HepG2 (cell line): Measurements from ENCODE around the gene AFAP1L2. TPM values are rescaled to one million over a fixed set of nuclear protein-coding genes. Genes with fewer than 3 reads are reported as not detected.

ENCODE experiments used
- ATAC-seq: fragments of 200-7000 bp; cut with Tn5 transposase; 3 replicates; pipeline ENCODE4 v1.9.1; 2020; ENCODE audit warnings: mild to moderate bottlenecking, moderate library complexity
- BruUV-seq: library from RNA; stranded (reverse); fragments of 400-500 nt; replicated peaks from 2 replicates; lab custom pipeline; 2021; lab: Mats Ljungman, UMichigan
- CTCF ChIA-PET: fragments of 300-600 bp; formaldehyde crosslinking; extraction: SDS; loops from one replicate; lab custom pipeline; 2021; ENCODE audit warnings: low total read pairs, inconsistent platforms, low intra/inter-chr PET ratio; lab: Yijun Ruan, JAX
- POLR2A ChIA-PET: fragments of 350-600 bp; sonication (Branson Sonifier 250); formaldehyde crosslinking; loops from one replicate; lab custom pipeline; 2020; ENCODE audit warnings: antibody characterized with exemption, inconsistent platforms; lab: Yijun Ruan, JAX
- DNase-seq: peaks from one replicate; pipeline ENCODE4 v3.0.0-alpha.2; 2015; ENCODE audit warnings: low spot score
- FAIRE-seq: peaks from 3 replicates; lab custom pipeline; 2011; peaks lifted over from hg19 to GRCh38; lab: Jason Lieb, UNC
- H2AFZ ChIP-seq: one replicate; pipeline ENCODE4 v1.6.1; 2011; ENCODE audit warnings: low read length, inconsistent platforms
- H3K27ac ChIP-seq: fragments of 300-600 bp; 3 replicates; pipeline ENCODE4 v1.8.0; 2011; ENCODE audit warnings: mixed run types, mild to moderate bottlenecking, mixed read lengths, low read length, inconsistent platforms; ENCODE audit not compliant: insufficient read depth; ENCODE audit errors: extremely low read length
- H3K27me3 ChIP-seq, 2 experiments: fragments of 200-600 bp in 1 of 2; 2 replicates in 1 of 2; 3 replicates in 1 of 2; pipeline versions ENCODE4 v1.6.0 to v1.8.0; 2011; ENCODE audit warnings: low read length in 2 of 2, mild to moderate bottlenecking in 2 of 2, moderate library complexity in 2 of 2, inconsistent platforms in 1 of 2; ENCODE audit not compliant: insufficient read depth in 2 of 2, control insufficient read depth in 1 of 2
- H3K36me3 ChIP-seq, 2 experiments: fragments of 200-600 bp in 1 of 2; replicated peaks in 1 of 2; 2 replicates in 1 of 2; 3 replicates in 1 of 2; pipeline versions ENCODE4 v1.5.1 to v1.8.0; 2011; ENCODE audit warnings: low read length in 2 of 2, inconsistent platforms in 1 of 2; ENCODE audit not compliant: insufficient read depth in 2 of 2, control insufficient read depth in 1 of 2
- H3K4me1 ChIP-seq: 2 replicates; pipeline ENCODE4 v1.5.1; 2012; ENCODE audit warnings: low read length, inconsistent platforms; ENCODE audit not compliant: insufficient read depth
- H3K4me2 ChIP-seq: 2 replicates; pipeline ENCODE4 v1.6.0; 2011; ENCODE audit warnings: low read depth, low read length, inconsistent platforms
- H3K4me3 ChIP-seq, 3 experiments: fragments of 200-600 bp in 1 of 3; sonication (generic), shearing (Covaris generic) in 1 of 3; replicated peaks in 1 of 3; 2 replicates each; pipeline ENCODE4 v1.5.1; 2011 to 2016; ENCODE audit warnings: low read length in 3 of 3, inconsistent platforms in 2 of 3, low read depth in 2 of 3, mild to moderate bottlenecking in 2 of 3, control low read depth in 1 of 3, mixed read lengths in 1 of 3; ENCODE audit not compliant: insufficient read depth in 1 of 3
- H3K79me2 ChIP-seq: one replicate; pipeline ENCODE4 v1.6.1; 2011; ENCODE audit warnings: low read length, inconsistent platforms; ENCODE audit not compliant: insufficient read depth
- H3K9ac ChIP-seq: 2 replicates; pipeline ENCODE4 v1.6.0; 2011; ENCODE audit warnings: mild to moderate bottlenecking, low read depth, low read length, inconsistent platforms; ENCODE audit not compliant: insufficient read depth
- H3K9me3 ChIP-seq: 2 replicates; pipeline ENCODE4 v1.5.1; 2012; ENCODE audit warnings: mild to moderate bottlenecking, low read length
- H4K20me1 ChIP-seq: 2 replicates; pipeline ENCODE4 v1.6.0; 2011; ENCODE audit warnings: inconsistent platforms, mild to moderate bottlenecking, low read length, moderate library complexity; ENCODE audit not compliant: insufficient read depth
- ARID5B ChIP-seq: IDR thresholded peaks from 2 replicates; pipeline ENCODE4 v1.4.0; 2020; ENCODE audit warnings: mild to moderate bottlenecking, missing genetic modification reagents
- CEBPG ChIP-seq: IDR thresholded peaks from 2 replicates; pipeline ENCODE4 v1.6.1; 2016
- CTCF ChIP-seq: sonication (generic); formaldehyde crosslinking; IDR thresholded peaks from 2 replicates; pipeline ENCODE4 v1.5.0; 2020; ENCODE audit warnings: mild to moderate bottlenecking, missing genetic modification reagents, moderate library complexity
- ERF ChIP-seq: IDR thresholded peaks from 2 replicates; pipeline ENCODE4 v1.6.1; 2018; ENCODE audit warnings: missing biosample characterization, missing genetic modification reagents
- IRF2 ChIP-seq: IDR thresholded peaks from 2 replicates; pipeline ENCODE4 v1.6.1; 2018; ENCODE audit warnings: missing genetic modification reagents, missing compliant biosample characterization
- MAFK ChIP-seq, 2 experiments: IDR thresholded peaks in 1 of 2; conservative IDR thresholded peaks in 1 of 2; 2 replicates each; pipeline ENCODE4 v1.6.1; 2011; ENCODE audit warnings: improper control_type of control experiment in 2 of 2, low read length in 2 of 2
- SMC3 ChIP-seq: IDR thresholded peaks from 2 replicates; pipeline ENCODE4 v1.6.1; 2011; ENCODE audit warnings: low read length, improper control_type of control experiment
- STAG1 ChIP-seq: sonication (generic); formaldehyde crosslinking; IDR thresholded peaks from 2 replicates; pipeline ENCODE4 v1.4.0; 2020; ENCODE audit warnings: missing genetic modification reagents
- TCF7 ChIP-seq: sonication (generic); IDR thresholded peaks from 2 replicates; pipeline ENCODE4 v1.6.1; 2016; ENCODE audit warnings: antibody characterized with exemption, low read depth
- TEAD3 ChIP-seq: optimal IDR thresholded peaks from 2 replicates; pipeline ENCODE3; 2016; ENCODE audit warnings: borderline replicate concordance
- THAP11 ChIP-seq: IDR thresholded peaks from 2 replicates; pipeline ENCODE4 v1.6.1; 2016; ENCODE audit warnings: missing biosample characterization, missing genetic modification reagents
- XRCC5 ChIP-seq: fragments of 200-400 bp; formaldehyde crosslinking; optimal IDR thresholded peaks from 2 replicates; pipeline ENCODE3; 2017; ENCODE audit warnings: mild to moderate bottlenecking, low read length
- ZNF260 ChIP-seq: sonication (generic); formaldehyde crosslinking; IDR thresholded peaks from 2 replicates; pipeline ENCODE4 v1.4.0; 2020; ENCODE audit warnings: missing genetic modification reagents, low read depth, mild to moderate bottlenecking, borderline replicate concordance
- ZNF501 ChIP-seq: sonication (generic); formaldehyde crosslinking; IDR thresholded peaks from 2 replicates; pipeline ENCODE4 v1.5.1; 2020; ENCODE audit warnings: mild to moderate bottlenecking, moderate library complexity, missing genetic modification reagents
- ZNF777 ChIP-seq: sonication (generic); formaldehyde crosslinking; IDR thresholded peaks from 2 replicates; pipeline ENCODE4 v1.4.0; 2020; ENCODE audit warnings: missing genetic modification reagents
- WGBS: methylation state at CpG from one replicate; pipeline ENCODE4 v1.1.6; 2017; ENCODE audit warnings: low lambda C conversion rate; 5-methylcytosine and 5-hydroxymethylcytosine counted together
- in situ Hi-C: cut with HindIII; loops from 2 replicates; pipeline ENCODE4 v1.10.0; 2017; ENCODE audit warnings: low pct_unique_long_range_greater_than_20kb; ENCODE audit not compliant: extremely low pct_ligation_motif_present
- intact Hi-C: fragments of 100-400 bp; cut with micrococcal nuclease; formaldehyde crosslinking; loops from one replicate; pipeline ENCODE4 v1.10.0; 2022; ENCODE audit not compliant: unreplicated experiment
- polyA plus RNA-seq, 8 experiments: library from polyadenylated mRNA; depleted of rRNA in 3 of 8; stranded (reverse) in 7 of 8; unstranded in 1 of 8; fragments of >200 nt; fragmentation: Illumina TruSeq in 4 of 8; extraction: Trizol in 4 of 8; gene quantifications; 2 replicates each; pipeline versions ENCODE4 v1.2.1 to v1.2.3, GENCODE V29; 2011 to 2016; ENCODE audit warnings: low read depth in 4 of 8, missing spikeins in 1 of 8, mixed read lengths in 1 of 8; ENCODE audit not compliant: insufficient read depth in 1 of 8
- total RNA-seq, 5 experiments: library from RNA; depleted of rRNA; stranded (reverse); fragments of >200 nt; fragmentation: Illumina TruSeq; extraction: Trizol; gene quantifications; 2 replicates each; pipeline ENCODE4 v1.2.3, GENCODE V29; 2016; ENCODE audit warnings: low read depth in 1 of 5
- TF ChIP-seq, protein P1 (sequence below): sonication (generic); formaldehyde crosslinking; IDR thresholded peaks from 2 replicates; pipeline ENCODE4 v1.4.0; 2020; ENCODE audit warnings: mild to moderate bottlenecking, missing genetic modification reagents, borderline replicate concordance

Gene AFAP1L2
- total and polyA plus RNA-seq, 2 of the 13 experiments (the other 11 are each of a cell fraction or from before 2014, with no cell fraction given) = not detected

- ATAC-seq (peak; percentile 86), FAIRE-seq (peak; percentile 91), DNase-seq (peak; percentile 62)
- H3K79me2 ChIP-seq = no peaks in the 10 kb centered on the region
- H4K20me1 ChIP-seq = no peaks in the 10 kb centered on the region
- no peaks in the 10 kb centered on the region for H3K9me3 ChIP-seq
- H2AFZ ChIP-seq = no peak overlapping the region
- peak overlapping the region; percentile 25 for H3K4me2 ChIP-seq
- H3K27ac ChIP-seq = no peak overlapping the region
- no peak overlapping the region for H3K4me3 ChIP-seq
- H3K4me1 ChIP-seq = peaks cover 5% of the 10 kb centered on the region; the same call in 1 of the 2 replicates
- BruUV-seq = no TSS peak
- WGBS = 25% methylated on average over 11 of the region's 14 CpGs
- ChIA-PET CTCF (interaction anchor here (1.1 to 2.0 kb wide), 6 partner anchors 134 to 826 kb away, joined by 4 to 10 read pairs (median 6); no protein-coding TSS in a partner anchor), POLR2A (no interaction called here)
- in situ Hi-C loops (loop anchor here (10.0 to 25.0 kb wide), 2 partner anchors 401 to 833 kb away; no protein-coding TSS in a partner anchor), intact Hi-C loops (loop anchor here (1.0 to 5.0 kb wide), 3 partner anchors 153 to 244 kb away; no protein-coding TSS in a partner anchor)
- peaks cover 2 to 46% of the 10 kb centered on the region in 2 experiments for H3K27me3 ChIP-seq
- H3K36me3 ChIP-seq = no peaks in the 10 kb centered on the region
- no peak overlapping the region for H3K9ac ChIP-seq
- TF ChIP-seq ERF (0 out of 2 replicates have a peak, but pooled peaks have one; percentile 26), STAG1 (CRISPR knock-in tag) (peak; percentile 90), MAFK (conservative IDR thresholded peaks at IDR 0.05 in 1 of 2, IDR thresholded peaks at IDR 0.05 in 1 of 2; ENCODE audit: low read length in 2 of 2) (no peak), TCF7 (peak; percentile 30; the same call in 1 of the 2 replicates), CTCF (CRISPR knock-in tag) (peak; percentile 89), ZNF260 (no peak), THAP11 (CRISPR knock-in tag) (0 out of 2 replicates have a peak, but pooled peaks have one; percentile 11), ARID5B (0 out of 2 replicates have a peak, but pooled peaks have one; percentile 12), ZNF501 (CRISPR knock-in tag) (peak; percentile 40; the same call in 1 of the 2 replicates), CEBPG (CRISPR knock-in tag) (0 out of 2 replicates have a peak, but pooled peaks have one; percentile 7), TEAD3 (CRISPR knock-in tag) (peak; percentile 46), XRCC5 (peak; percentile 23), IRF2 (CRISPR knock-in tag) (0 out of 2 replicates have a peak, but pooled peaks have one; percentile 28), ZNF777 (CRISPR knock-in tag) (no peak), SMC3 (peak; percentile 83)
- TF ChIP-seq, protein P1, sequence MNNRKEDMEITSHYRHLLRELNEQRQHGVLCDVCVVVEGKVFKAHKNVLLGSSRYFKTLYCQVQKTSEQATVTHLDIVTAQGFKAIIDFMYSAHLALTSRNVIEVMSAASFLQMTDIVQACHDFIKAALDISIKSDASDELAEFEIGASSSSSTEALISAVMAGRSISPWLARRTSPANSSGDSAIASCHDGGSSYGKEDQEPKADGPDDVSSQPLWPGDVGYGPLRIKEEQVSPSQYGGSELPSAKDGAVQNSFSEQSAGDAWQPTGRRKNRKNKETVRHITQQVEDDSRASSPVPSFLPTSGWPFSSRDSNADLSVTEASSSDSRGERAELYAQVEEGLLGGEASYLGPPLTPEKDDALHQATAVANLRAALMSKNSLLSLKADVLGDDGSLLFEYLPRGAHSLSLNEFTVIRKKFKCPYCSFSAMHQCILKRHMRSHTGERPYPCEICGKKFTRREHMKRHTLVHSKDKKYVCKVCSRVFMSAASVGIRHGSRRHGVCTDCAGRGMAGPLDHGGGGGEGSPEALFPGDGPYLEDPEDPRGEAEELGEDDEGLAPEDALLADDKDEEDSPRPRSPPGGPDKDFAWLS (CRISPR knock-in tag) = no peak
Measured at GRCh38 chr10:114304017-114304570, 100.2 kb downstream of the AFAP1L2 start.
